DMS153 (cell line): ENCODE measurements around the gene USF2.
"Not testable (repeated sequence)": the region's sequence is repeated elsewhere in the genome, so short reads cannot be mapped to it uniquely, and the experiment has no call there.

ENCODE experiments used
- DNase-seq: peaks from one replicate; lab custom pipeline; 2025; lab: John Stamatoyannopoulos, UW

USF2 gene

GRCh38 chr19:35268536-35269437 is at the start of gene USF2:
Gene USF2, plus strand, starts transcription at chr19:35268962. Its CDS starts 140 bp downstream, at chr19:35269102.
- peak; percentile 34 for DNase-seq

- no peak for DNase-seq
Measured at GRCh38 chr19:35219008-35219407, 49.8 kb upstream of the USF2 start.

GRCh38 chr19:35220315-35220921 is 48.3 kb upstream of the USF2 start:
- DNase-seq, result no peak

DNA sequence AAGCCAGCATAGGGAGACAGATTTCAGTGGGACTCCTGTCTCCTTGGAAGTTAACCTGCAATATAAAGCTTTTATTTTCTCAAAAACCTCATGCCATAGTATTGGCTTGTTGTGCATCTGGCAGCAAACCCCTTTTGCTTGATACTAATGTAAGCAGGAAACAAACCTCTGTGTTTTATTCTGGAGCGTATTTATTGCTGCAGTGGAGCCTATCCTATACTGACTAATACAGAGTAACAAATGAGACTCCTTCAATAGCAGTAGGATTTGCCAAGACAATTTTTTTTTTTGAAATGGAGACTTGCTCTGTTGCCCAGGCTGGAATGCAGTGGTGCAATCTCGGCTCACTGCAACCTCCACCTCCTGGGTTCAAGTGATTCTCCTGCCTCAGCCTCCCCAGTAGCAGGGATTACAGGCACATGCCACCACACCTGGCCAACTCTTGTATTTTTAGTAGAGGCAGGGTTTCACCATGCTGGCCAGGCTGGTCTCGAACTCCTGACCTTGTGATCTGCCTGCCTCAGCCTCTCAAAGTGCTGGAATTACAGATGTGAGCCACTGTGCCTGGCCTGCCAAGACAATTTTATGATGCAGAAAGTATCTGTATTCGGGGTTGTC is 47.7 kb upstream of the USF2 start:
- not testable (repeated sequence) for DNase-seq

GRCh38 chr19:35222373-35223015 is 46.3 kb upstream of the USF2 start:
- no peak for DNase-seq

GRCh38 chr19:35223084-35223790 is 45.5 kb upstream of the USF2 start:
- DNase-seq, result no peak

DNA sequence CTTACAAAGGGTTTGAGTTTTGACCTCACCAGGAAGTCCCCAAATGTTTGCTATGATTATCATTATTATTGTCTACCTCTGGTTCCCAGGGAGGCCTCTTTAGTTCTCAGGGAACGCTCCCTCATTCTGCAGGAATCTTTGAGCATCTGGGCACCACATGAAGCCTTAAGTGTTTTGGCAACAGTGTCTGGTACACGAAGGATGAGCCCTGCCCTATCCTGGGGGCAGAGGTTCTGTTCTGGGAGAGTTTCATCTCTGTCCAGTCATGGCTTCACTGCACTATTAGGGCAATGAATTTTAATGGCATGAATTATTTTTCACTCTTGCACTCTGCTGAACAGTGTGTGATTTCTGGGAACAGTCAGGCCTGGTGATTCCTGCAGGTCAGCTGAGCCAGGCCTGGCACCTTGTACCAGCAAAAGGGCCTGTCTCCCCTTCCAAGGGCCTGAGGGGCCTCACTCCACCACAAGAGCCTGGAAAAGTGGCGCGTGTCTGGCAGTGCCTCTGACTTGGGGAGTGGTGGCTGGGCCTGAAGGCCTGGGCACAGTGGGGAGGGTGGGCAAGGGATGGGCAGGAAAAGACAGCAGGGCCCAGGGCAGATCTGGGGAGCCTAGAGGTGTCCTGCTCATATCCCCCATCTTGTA is 44.8 kb upstream of the USF2 start:
- no peak for DNase-seq

- DNase-seq, result no peak
Measured at GRCh38 chr19:35224681-35225571, 43.8 kb upstream of the USF2 start.

GRCh38 chr19:35225951-35226350 is 42.8 kb upstream of the USF2 start:
- no peak for DNase-seq

- no peak for DNase-seq
Measured at GRCh38 chr19:35226748-35227147, 42.0 kb upstream of the USF2 start.

- DNase-seq, result no peak
Measured at GRCh38 chr19:35228177-35228930, 40.4 kb upstream of the USF2 start, which contains the start of gene FAM187B. Gene FAM187B, minus strand, starts transcription at chr19:35228739. Its CDS starts 59 bp downstream, at chr19:35228680.

DNA sequence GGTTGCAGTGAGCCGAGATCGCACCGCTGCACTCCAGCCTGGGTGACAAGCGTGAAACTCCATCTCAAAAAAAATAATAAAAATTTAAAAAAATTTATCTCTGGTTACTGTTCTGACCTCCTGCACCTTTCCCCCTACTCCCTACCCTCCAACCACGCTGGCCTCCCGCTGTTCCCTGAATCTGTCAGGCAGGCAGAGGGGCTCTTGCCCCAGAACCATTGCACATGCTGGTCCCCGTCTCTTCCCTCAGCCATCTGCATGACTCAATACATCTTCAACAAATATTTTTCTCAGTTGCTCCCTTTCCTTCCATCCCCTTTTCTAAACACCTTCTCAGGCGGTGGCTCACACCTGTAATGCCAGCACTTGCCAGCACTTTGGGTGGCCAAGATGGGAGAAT is 39.2 kb upstream of the USF2 start:
- no peak for DNase-seq

- DNase-seq, result no peak
Measured at GRCh38 chr19:35231956-35232645, 36.7 kb upstream of the USF2 start.

DNA sequence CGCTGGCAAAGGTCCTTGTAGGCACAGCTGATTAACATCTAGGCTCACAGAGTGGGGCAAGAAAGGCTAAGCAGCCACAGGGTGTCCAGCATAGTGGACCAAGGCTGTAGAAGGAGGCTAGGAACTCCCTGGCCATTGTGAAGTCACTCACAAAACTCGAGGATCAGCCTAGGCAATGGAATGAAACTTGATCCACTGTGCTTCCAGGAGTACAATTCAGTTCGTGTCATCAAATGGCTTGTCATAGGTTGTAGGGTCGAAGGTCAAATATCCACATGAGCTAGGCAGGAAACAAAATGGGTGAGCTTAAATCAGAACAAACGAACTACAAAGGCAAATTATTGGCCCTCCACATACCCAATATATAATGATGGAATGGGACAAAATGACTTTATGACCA is 35.9 kb upstream of the USF2 start:
- DNase-seq, result no peak

GRCh38 chr19:35236638-35237400 is 31.9 kb upstream of the USF2 start:
- DNase-seq, result no peak

- not testable (repeated sequence) for DNase-seq
Measured at GRCh38 chr19:35239597-35239996, 29.2 kb upstream of the USF2 start.

DNA sequence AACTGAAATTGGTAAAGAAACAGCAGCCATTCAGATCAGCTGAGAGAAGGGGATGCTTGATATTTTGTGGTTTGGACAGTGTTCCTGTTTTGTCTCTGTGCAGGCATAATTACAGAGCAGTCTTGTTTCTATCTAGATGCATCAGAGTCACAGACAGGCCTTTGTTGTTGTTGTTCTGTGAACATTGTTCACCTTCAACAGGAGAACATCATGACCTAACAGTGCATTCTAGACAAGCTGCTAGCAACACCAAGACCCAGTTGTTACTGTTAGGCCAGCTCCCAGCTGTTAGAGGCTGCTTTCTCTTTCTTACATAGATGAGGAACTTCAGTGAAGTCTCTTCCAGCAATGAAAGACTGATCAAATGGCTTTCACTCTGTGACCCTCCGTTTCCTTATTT is 28.4 kb upstream of the USF2 start:
- DNase-seq, result no peak

DNA sequence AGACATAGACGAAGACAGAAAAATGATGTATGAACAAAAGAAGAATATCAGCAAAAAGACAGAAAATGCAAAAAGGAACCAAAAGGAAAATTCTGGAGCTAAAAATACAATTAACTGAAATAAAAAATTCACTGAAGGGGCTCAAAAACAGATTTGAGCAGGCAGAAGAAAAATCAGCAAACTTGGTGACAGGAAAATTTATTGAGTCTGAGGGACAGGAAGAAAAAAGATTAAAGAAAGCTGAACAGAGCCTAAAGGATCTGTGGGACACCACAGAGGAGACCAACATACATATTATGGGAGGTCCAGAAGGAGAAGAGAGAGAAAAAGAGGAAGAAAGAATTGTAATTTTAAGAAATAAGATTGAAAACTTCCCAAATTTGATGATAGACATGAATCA is 27.3 kb upstream of the USF2 start:
- no peak for DNase-seq
